Measurements from ENCODE around the gene GSTA2. TPM values are rescaled to one million over a fixed set of nuclear protein-coding genes. Genes with fewer than 3 reads are reported as not detected.

GSTA2 gene
- total and polyA plus RNA-seq, 2 of the 13 experiments (the other 11 are each of a cell fraction or from before 2014, with no cell fraction given) = 0.75 to 13.7 TPM

DNA sequence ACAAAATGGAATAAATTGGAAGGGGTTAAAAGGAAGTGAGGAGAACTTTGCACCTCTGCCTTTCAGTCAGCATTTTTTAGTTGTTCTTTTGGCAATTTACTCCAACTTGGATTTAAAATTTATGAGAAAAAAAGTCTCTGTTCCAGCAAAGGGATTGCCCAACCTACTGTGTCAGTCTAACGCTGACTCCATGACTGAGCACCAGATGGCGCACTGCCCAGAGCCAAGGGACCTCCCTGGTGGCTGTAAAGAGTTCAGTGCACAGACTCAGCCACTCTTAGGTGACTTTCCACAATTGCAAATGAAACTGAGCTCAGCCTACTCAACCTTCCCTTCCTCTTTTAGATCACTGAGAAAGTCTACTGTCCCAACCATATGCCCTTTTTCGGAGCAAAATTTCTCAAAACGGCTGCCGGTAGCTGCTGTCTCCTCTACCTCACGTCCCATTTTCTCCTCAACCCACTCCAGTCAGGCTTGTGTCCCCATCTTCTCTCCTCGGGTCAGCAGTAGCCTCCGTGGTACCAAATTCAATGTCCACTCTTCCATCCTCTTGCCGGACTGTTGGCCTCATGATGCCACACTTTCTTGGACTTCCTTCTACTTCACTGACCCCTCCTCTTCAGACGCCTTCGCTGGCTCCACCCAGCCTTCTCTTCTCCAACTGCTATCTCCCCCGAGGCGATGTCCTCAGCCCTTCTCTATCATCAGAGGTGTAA, 38.7 kb downstream of the GSTA2 start (continued):
- TF ChIP-seq, protein P1, sequence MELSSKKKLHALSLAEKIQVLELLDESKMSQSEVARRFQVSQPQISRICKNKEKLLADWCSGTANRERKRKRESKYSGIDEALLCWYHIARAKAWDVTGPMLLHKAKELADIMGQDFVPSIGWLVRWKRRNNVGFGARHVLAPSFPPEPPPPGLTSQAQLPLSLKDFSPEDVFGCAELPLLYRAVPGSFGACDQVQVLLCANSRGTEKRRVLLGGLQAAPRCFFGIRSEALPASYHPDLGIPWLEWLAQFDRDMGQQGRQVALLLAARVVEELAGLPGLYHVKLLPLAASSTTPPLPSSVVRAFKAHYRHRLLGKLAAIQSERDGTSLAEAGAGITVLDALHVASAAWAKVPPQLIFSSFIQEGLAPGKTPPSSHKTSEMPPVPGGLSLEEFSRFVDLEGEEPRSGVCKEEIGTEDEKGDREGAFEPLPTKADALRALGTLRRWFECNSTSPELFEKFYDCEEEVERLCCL (CRISPR knock-in tag; IDR thresholded peaks at IDR 0.05; ENCODE audit: borderline replicate concordance) = no peak
- TF ChIP-seq NR2C2 (CRISPR knock-in tag; IDR thresholded peaks at IDR 0.05; ENCODE audit: borderline replicate concordance) (peak; percentile 47), MED8 (CRISPR knock-in tag; IDR thresholded peaks at IDR 0.05; ENCODE audit: insufficient replicate concordance) (no peak), MAFG (CRISPR knock-in tag; IDR thresholded peaks at IDR 0.05) (no peak), ZNF773 (CRISPR knock-in tag; IDR thresholded peaks at IDR 0.05; ENCODE audit: borderline replicate concordance) (no peak), FOXA1 (IDR thresholded peaks at IDR 0.05) (no peak), FOXA1 (CRISPR knock-in tag; IDR thresholded peaks at IDR 0.05) (peak; percentile 46), SRSF1 (optimal IDR thresholded peaks at IDR 0.05; ENCODE audit: low read depth, low read length) (no peak), ARID2 (CRISPR knock-in tag; IDR thresholded peaks at IDR 0.05; ENCODE audit: borderline replicate concordance) (no peak), TCF7 (IDR thresholded peaks at IDR 0.05; ENCODE audit: low read depth) (no peak), FOXC1 (CRISPR knock-in tag; IDR thresholded peaks at IDR 0.05; ENCODE audit: borderline replicate concordance) (0 out of 2 replicates have a peak, but pooled peaks have one; percentile 16), ZNF337 (CRISPR knock-in tag; IDR thresholded peaks at IDR 0.05; ENCODE audit: borderline replicate concordance, low read depth) (no peak), HNRNPL (IDR thresholded peaks at IDR 0.05; ENCODE audit: low read depth, low read length) (no peak), ZSCAN12 (CRISPR knock-in tag; IDR thresholded peaks at IDR 0.05) (no peak), PHF8 (CRISPR knock-in tag; IDR thresholded peaks at IDR 0.05) (peak; percentile 46), RORA (CRISPR knock-in tag; IDR thresholded peaks at IDR 0.05) (no peak), NFE2 (CRISPR knock-in tag; IDR thresholded peaks at IDR 0.05) (no peak), POLR2AphosphoS2 (IDR thresholded peaks at IDR 0.05; ENCODE audit: low read depth, low read length) (no peak), ZNF782 (CRISPR knock-in tag; IDR thresholded peaks at IDR 0.05; ENCODE audit: borderline replicate concordance) (no peak), AGO2 (optimal IDR thresholded peaks at IDR 0.05; ENCODE audit: low read depth, low read length) (no peak)
- TF ChIP-seq, protein P2, sequence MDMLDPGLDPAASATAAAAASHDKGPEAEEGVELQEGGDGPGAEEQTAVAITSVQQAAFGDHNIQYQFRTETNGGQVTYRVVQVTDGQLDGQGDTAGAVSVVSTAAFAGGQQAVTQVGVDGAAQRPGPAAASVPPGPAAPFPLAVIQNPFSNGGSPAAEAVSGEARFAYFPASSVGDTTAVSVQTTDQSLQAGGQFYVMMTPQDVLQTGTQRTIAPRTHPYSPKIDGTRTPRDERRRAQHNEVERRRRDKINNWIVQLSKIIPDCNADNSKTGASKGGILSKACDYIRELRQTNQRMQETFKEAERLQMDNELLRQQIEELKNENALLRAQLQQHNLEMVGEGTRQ (IDR thresholded peaks at IDR 0.05; ENCODE audit: low read depth, low read length) = no peak
- TF ChIP-seq, protein P2 (CRISPR knock-in tag; IDR thresholded peaks at IDR 0.05; ENCODE audit: borderline replicate concordance) = no peak
- TF ChIP-seq, protein P3, sequence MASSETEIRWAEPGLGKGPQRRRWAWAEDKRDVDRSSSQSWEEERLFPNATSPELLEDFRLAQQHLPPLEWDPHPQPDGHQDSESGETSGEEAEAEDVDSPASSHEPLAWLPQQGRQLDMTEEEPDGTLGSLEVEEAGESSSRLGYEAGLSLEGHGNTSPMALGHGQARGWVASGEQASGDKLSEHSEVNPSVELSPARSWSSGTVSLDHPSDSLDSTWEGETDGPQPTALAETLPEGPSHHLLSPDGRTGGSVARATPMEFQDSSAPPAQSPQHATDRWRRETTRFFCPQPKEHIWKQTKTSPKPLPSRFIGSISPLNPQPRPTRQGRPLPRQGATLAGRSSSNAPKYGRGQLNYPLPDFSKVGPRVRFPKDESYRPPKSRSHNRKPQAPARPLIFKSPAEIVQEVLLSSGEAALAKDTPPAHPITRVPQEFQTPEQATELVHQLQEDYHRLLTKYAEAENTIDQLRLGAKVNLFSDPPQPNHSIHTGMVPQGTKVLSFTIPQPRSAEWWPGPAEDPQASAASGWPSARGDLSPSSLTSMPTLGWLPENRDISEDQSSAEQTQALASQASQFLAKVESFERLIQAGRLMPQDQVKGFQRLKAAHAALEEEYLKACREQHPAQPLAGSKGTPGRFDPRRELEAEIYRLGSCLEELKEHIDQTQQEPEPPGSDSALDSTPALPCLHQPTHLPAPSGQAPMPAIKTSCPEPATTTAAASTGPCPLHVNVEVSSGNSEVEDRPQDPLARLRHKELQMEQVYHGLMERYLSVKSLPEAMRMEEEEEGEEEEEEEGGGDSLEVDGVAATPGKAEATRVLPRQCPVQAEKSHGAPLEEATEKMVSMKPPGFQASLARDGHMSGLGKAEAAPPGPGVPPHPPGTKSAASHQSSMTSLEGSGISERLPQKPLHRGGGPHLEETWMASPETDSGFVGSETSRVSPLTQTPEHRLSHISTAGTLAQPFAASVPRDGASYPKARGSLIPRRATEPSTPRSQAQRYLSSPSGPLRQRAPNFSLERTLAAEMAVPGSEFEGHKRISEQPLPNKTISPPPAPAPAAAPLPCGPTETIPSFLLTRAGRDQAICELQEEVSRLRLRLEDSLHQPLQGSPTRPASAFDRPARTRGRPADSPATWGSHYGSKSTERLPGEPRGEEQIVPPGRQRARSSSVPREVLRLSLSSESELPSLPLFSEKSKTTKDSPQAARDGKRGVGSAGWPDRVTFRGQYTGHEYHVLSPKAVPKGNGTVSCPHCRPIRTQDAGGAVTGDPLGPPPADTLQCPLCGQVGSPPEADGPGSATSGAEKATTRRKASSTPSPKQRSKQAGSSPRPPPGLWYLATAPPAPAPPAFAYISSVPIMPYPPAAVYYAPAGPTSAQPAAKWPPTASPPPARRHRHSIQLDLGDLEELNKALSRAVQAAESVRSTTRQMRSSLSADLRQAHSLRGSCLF (CRISPR knock-in tag; IDR thresholded peaks at IDR 0.05; ENCODE audit: borderline replicate concordance) = no peak
